ENCODE measurements around the gene ZNF862.

- no peak for TF ChIP-seq POLR2AphosphoS5 (IDR thresholded peaks at IDR 0.05; ENCODE audit: low read depth, low read length)
- no peak for TF ChIP-seq REST (IDR thresholded peaks at IDR 0.05; ENCODE audit: insufficient read depth in 1 of 2, low read depth in 2 of 2, low read length in 2 of 2)
- no peak for TF ChIP-seq TAF1 (IDR thresholded peaks at IDR 0.05; ENCODE audit: borderline replicate concordance, insufficient read depth, low read length)
These were observed 42.6 kb downstream of the ZNF862 start for GRCh38 chr7:149880638-149881311.

All from PFSK-1 (cell line).